ENCODE measurements around the gene SGF29. TPM values are rescaled to one million over a fixed set of nuclear protein-coding genes. Genes with fewer than 3 reads are reported as not detected.
"Not testable (repeated sequence)": the region's sequence is repeated elsewhere in the genome, so short reads cannot be mapped to it uniquely, and the experiment has no call there.

SGF29 gene
- polyA plus RNA-seq, 1 donor (not counting 4 experiments of a cell fraction or from before 2014, with no cell fraction given), result 3.0 TPM

GRCh38 chr16:28617874-28618273 is 64.2 kb downstream of the SGF29 start:
- Histone ChIP-seq H3K9me3 (ENCODE audit: control insufficient read depth, low read depth, low read length) (no peaks in the 10 kb centered on the region), H3K9me1 (ENCODE audit: control insufficient read depth, extremely low read depth, insufficient read depth, low read length) (no peaks in the 10 kb centered on the region), H3K36me3 (ENCODE audit: control insufficient read depth in 2 of 2, extremely low read depth in 1 of 2, insufficient read depth in 2 of 2, low read length in 2 of 2) (no peaks in the 10 kb centered on the region), H3K79me2 (ENCODE audit: control insufficient read depth, insufficient read depth, low read length) (no peaks in the 10 kb centered on the region), H3K9ac (ENCODE audit: control insufficient read depth, extremely low read depth, insufficient read depth, low read length) (no peak overlapping the region), H3K27me3 (ENCODE audit: control insufficient read depth, extremely low read depth, insufficient read depth, low read length) (no peaks in the 10 kb centered on the region), H4K20me1 (ENCODE audit: control insufficient read depth, extremely low read depth, insufficient read depth, low read length) (no peaks in the 10 kb centered on the region), H2AFZ (ENCODE audit: control insufficient read depth, low read length) (no peak overlapping the region), H3K4me1 (ENCODE audit: control insufficient read depth, extremely low read depth, insufficient read depth, low read length) (peaks cover 3% of the 10 kb centered on the region), H3K4me3 (ENCODE audit: control insufficient read depth in 2 of 3, extremely low read depth in 1 of 3, insufficient read depth in 2 of 3, low read depth in 1 of 3, low read length in 3 of 3) (no peak overlapping the region), H3K4me2 (ENCODE audit: control insufficient read depth, extremely low read depth, insufficient read depth, low read depth, low read length) (no peak overlapping the region), H3K27ac (ENCODE audit: control insufficient read depth, insufficient read depth, low read length) (no peak overlapping the region)
- FAIRE-seq (no peak), DNase-seq (ENCODE audit: low read depth, low spot score) (no peak)
- dilution Hi-C loops (cut with MboI; ENCODE audit: extremely low pct_ligation_motif_present, low sequenced_read_pairs), result no loop called here
- no peak for TF ChIP-seq EZH2 (IDR thresholded peaks at IDR 0.05; ENCODE audit: low read length)
- TF ChIP-seq, protein P1, sequence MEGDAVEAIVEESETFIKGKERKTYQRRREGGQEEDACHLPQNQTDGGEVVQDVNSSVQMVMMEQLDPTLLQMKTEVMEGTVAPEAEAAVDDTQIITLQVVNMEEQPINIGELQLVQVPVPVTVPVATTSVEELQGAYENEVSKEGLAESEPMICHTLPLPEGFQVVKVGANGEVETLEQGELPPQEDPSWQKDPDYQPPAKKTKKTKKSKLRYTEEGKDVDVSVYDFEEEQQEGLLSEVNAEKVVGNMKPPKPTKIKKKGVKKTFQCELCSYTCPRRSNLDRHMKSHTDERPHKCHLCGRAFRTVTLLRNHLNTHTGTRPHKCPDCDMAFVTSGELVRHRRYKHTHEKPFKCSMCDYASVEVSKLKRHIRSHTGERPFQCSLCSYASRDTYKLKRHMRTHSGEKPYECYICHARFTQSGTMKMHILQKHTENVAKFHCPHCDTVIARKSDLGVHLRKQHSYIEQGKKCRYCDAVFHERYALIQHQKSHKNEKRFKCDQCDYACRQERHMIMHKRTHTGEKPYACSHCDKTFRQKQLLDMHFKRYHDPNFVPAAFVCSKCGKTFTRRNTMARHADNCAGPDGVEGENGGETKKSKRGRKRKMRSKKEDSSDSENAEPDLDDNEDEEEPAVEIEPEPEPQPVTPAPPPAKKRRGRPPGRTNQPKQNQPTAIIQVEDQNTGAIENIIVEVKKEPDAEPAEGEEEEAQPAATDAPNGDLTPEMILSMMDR (optimal IDR thresholded peaks at IDR 0.05 in 1 of 3, IDR thresholded peaks at IDR 0.05 in 1 of 3, conservative IDR thresholded peaks at IDR 0.05 in 1 of 3; ENCODE audit: extremely low read depth in 1 of 3, insufficient read depth in 2 of 3, low read length in 3 of 3), result no peak

DNA sequence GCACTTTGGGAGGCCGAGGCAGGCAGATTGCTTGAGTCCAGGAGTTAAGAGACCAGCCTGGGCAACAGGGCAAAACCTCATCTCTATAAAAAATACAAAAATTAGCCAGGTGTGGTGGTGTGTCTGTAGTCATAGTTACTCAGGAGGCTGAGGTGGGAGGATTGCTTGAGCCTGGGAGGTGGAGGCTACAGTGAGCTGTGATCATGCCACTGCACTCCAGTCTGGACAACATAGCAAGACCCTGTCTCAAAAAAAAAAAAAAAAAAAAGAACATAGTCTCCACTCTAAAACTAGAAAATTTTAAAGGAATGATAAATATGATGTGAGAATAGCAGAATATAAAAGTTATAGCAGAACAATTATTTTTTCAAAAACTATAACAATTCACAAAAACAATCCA is 66.6 kb downstream of the SGF29 start:
- H3K9me1 ChIP-seq (ENCODE audit: control insufficient read depth, extremely low read depth, insufficient read depth, low read length); H3K4me1 ChIP-seq (ENCODE audit: control insufficient read depth, extremely low read depth, insufficient read depth, low read length); H3K9ac ChIP-seq (ENCODE audit: control insufficient read depth, extremely low read depth, insufficient read depth, low read length); H3K27me3 ChIP-seq (ENCODE audit: control insufficient read depth, extremely low read depth, insufficient read depth, low read length); H2AFZ ChIP-seq (ENCODE audit: control insufficient read depth, low read length); H3K4me2 ChIP-seq (ENCODE audit: control insufficient read depth, extremely low read depth, insufficient read depth, low read depth, low read length); H3K9me3 ChIP-seq (ENCODE audit: control insufficient read depth, low read depth, low read length); H3K36me3 ChIP-seq (ENCODE audit: control insufficient read depth in 2 of 2, extremely low read depth in 1 of 2, insufficient read depth in 2 of 2, low read length in 2 of 2); dilution Hi-C loops (cut with MboI; ENCODE audit: extremely low pct_ligation_motif_present, low sequenced_read_pairs); H3K4me3 ChIP-seq (ENCODE audit: control insufficient read depth in 2 of 3, extremely low read depth in 1 of 3, insufficient read depth in 2 of 3, low read depth in 1 of 3, low read length in 3 of 3); DNase-seq (ENCODE audit: low read depth, low spot score); H3K79me2 ChIP-seq (ENCODE audit: control insufficient read depth, insufficient read depth, low read length); H4K20me1 ChIP-seq (ENCODE audit: control insufficient read depth, extremely low read depth, insufficient read depth, low read length); H3K27ac ChIP-seq (ENCODE audit: control insufficient read depth, insufficient read depth, low read length); FAIRE-seq: not testable (repeated sequence)

GRCh38 chr16:28621481-28622155 is 67.9 kb downstream of the SGF29 start:
- Histone ChIP-seq H3K9ac (ENCODE audit: control insufficient read depth, extremely low read depth, insufficient read depth, low read length) (no peak overlapping the region), H3K27ac (ENCODE audit: control insufficient read depth, insufficient read depth, low read length) (no peak overlapping the region), H3K4me2 (ENCODE audit: control insufficient read depth, extremely low read depth, insufficient read depth, low read depth, low read length) (no peak overlapping the region), H3K4me1 (ENCODE audit: control insufficient read depth, extremely low read depth, insufficient read depth, low read length) (peaks cover 3% of the 10 kb centered on the region), H3K27me3 (ENCODE audit: control insufficient read depth, extremely low read depth, insufficient read depth, low read length) (no peaks in the 10 kb centered on the region), H3K9me3 (ENCODE audit: control insufficient read depth, low read depth, low read length) (no peaks in the 10 kb centered on the region), H3K4me3 (ENCODE audit: control insufficient read depth in 2 of 3, extremely low read depth in 1 of 3, insufficient read depth in 2 of 3, low read depth in 1 of 3, low read length in 3 of 3) (no peak overlapping the region), H3K9me1 (ENCODE audit: control insufficient read depth, extremely low read depth, insufficient read depth, low read length) (no peaks in the 10 kb centered on the region), H3K79me2 (ENCODE audit: control insufficient read depth, insufficient read depth, low read length) (no peaks in the 10 kb centered on the region), H2AFZ (ENCODE audit: control insufficient read depth, low read length) (no peak overlapping the region), H4K20me1 (ENCODE audit: control insufficient read depth, extremely low read depth, insufficient read depth, low read length) (no peaks in the 10 kb centered on the region), H3K36me3 (ENCODE audit: control insufficient read depth in 2 of 2, extremely low read depth in 1 of 2, insufficient read depth in 2 of 2, low read length in 2 of 2) (no peaks in the 10 kb centered on the region)
- DNase-seq (ENCODE audit: low read depth, low spot score), result no peak
- dilution Hi-C loops (cut with MboI; ENCODE audit: extremely low pct_ligation_motif_present, low sequenced_read_pairs), result no loop called here
- FAIRE-seq, result no peak
- no peak for TF ChIP-seq EZH2 (IDR thresholded peaks at IDR 0.05; ENCODE audit: low read length)
- TF ChIP-seq, protein P1 (optimal IDR thresholded peaks at IDR 0.05 in 1 of 3, IDR thresholded peaks at IDR 0.05 in 1 of 3, conservative IDR thresholded peaks at IDR 0.05 in 1 of 3; ENCODE audit: extremely low read depth in 1 of 3, insufficient read depth in 2 of 3, low read length in 3 of 3), result no peak
